Left lung (tissue), 10 donors: Measurements from ENCODE around the gene MYO1F. TPM values are rescaled to one million over a fixed set of nuclear protein-coding genes. Genes with fewer than 3 reads are reported as not detected.
"Not testable (repeated sequence)": the region's sequence is repeated elsewhere in the genome, so short reads cannot be mapped to it uniquely, and the experiment has no call there.

Experiments
- ATAC-seq: fragments of 200-7000 bp; cut with Tn5 transposase; one replicate; pipeline ENCODE4 v1.9.1; 2020; ENCODE audit warnings: moderate library complexity
- DNase-seq, 4 donors: peaks; one replicate each; pipeline ENCODE4 v3.0.0-alpha.2; 2013 to 2020
- H3K27ac ChIP-seq, 2 donors: fragments of 200-600 bp; sonication (generic) in 1 of 2; one replicate each; pipeline versions ENCODE4 v1.5.0 to v1.8.0; 2020 to 2021
- H3K27me3 ChIP-seq, 2 donors: fragments of 200-600 bp; sonication (generic) in 1 of 2; one replicate each; pipeline versions ENCODE4 v1.5.0 to v1.8.0; 2020 to 2021
- H3K36me3 ChIP-seq, 2 donors: fragments of 200-600 bp; sonication (generic) in 1 of 2; one replicate each; pipeline versions ENCODE4 v1.5.0 to v1.8.0; 2020 to 2021
- H3K4me1 ChIP-seq, 2 donors: fragments of 200-600 bp; one replicate each; pipeline ENCODE4 v1.8.0; 2021
- H3K4me3 ChIP-seq, 2 donors: fragments of 200-600 bp; sonication (generic) in 1 of 2; one replicate each; pipeline versions ENCODE4 v1.5.0 to v1.8.0; 2020 to 2021; ENCODE audit warnings: mild to moderate bottlenecking in 1 of 2
- H3K9me3 ChIP-seq, 2 donors: fragments of 200-600 bp; sonication (generic) in 1 of 2; one replicate each; pipeline versions ENCODE4 v1.5.0 to v1.8.0; 2020 to 2021
- CTCF ChIP-seq, 2 donors: fragments of 200-600 bp; sonication (generic) in 1 of 2; IDR thresholded peaks; one replicate each; pipeline versions ENCODE4 v1.5.0 to v1.8.0; 2021; ENCODE audit warnings: antibody characterized with exemption in 2 of 2
- intact Hi-C, 2 donors: fragments of 100-400 bp; cut with DNase I; formaldehyde crosslinking; loops; one replicate each; pipeline versions ENCODE4 v1.11.2 to v1.14.2; 2022
- polyA plus RNA-seq, 6 donors: library from polyadenylated mRNA; unstranded; fragments of 120-200 nt; gene quantifications; one replicate each; pipeline ENCODE4 v1.2.1, GENCODE V29; 2013; ENCODE audit not compliant: insufficient read length in 6 of 6
- total RNA-seq, 2 donors: library from RNA; stranded (reverse); fragmentation: NEBNext Ultra II Directional; extraction: Animal tissue kit (Norgen Biotek cat#: 25700); gene quantifications; one replicate each; pipeline ENCODE4 v1.2.1, GENCODE V29; 2021
- donor health status: DM: no; HTN: yes; CAD: no.
- donor health status: DM: no; HTN: no; CAD: no.

The MYO1F gene
- total and polyA plus RNA-seq, 8 donors: 11.3 to 161 (median 13.8) TPM

- Histone ChIP-seq H3K9me3 (no peaks in the 10 kb centered on the region), H3K27me3 (no peaks in the 10 kb centered on the region), H3K4me3 (no peak overlapping the region), H3K27ac (peak overlapping the region in 1 of 2 donors; percentile 78), H3K36me3 (peaks cover 0 to 30% of the 10 kb centered on the region in 2 donors), H3K4me1 (peaks cover 7 to 66% of the 10 kb centered on the region in 2 donors)
- intact Hi-C loops: no loop called here
- DNase-seq (no peak), ATAC-seq (no peak)
- no peak for TF ChIP-seq CTCF (IDR thresholded peaks at IDR 0.05)
These were observed 59.4 kb downstream of the MYO1F start for GRCh38 chr19:8517551-8518442.

GRCh38 chr19:8515317-8515716, 61.9 kb downstream of the MYO1F start:
- Histone ChIP-seq H3K27ac (peak overlapping the region in 1 of 2 donors; percentile 99), H3K9me3 (no peaks in the 10 kb centered on the region), H3K36me3 (peaks cover 0 to 17% of the 10 kb centered on the region in 2 donors), H3K4me1 (peaks cover 8 to 78% of the 10 kb centered on the region in 2 donors), H3K27me3 (no peaks in the 10 kb centered on the region), H3K4me3 (no peak overlapping the region)
- no peak for TF ChIP-seq CTCF (IDR thresholded peaks at IDR 0.05)
- no peak for ATAC-seq
- intact Hi-C loops: no loop called here
- no peak for DNase-seq

GRCh38 chr19:8514505-8515009, 62.7 kb downstream of the MYO1F start:
- DNase-seq, H3K9me3 ChIP-seq, H3K27me3 ChIP-seq, ATAC-seq, intact Hi-C loops: not testable (repeated sequence)
- Histone ChIP-seq H3K4me3 (peak overlapping the region; percentile 56 to 66), H3K4me1 (peaks cover 8 to 73% of the 10 kb centered on the region in 2 donors), H3K36me3 (peaks cover 0 to 14% of the 10 kb centered on the region in 2 donors), H3K27ac (peak overlapping the region; percentile 97 to 99)

GRCh38 chr19:8513687-8514504, 63.3 kb downstream of the MYO1F start, which contains the start of gene ZNF414:
TSS of gene ZNF414 (minus strand) at chr19:8514167. CDS start at chr19:8514046, 121 bp downstream.
- H3K36me3 ChIP-seq: peaks cover 0 to 14% of the 10 kb centered on the region in 2 donors

More at GRCh38 chr19:8513687-8514504, 63.3 kb downstream of the MYO1F start, which contains the start of gene ZNF414:
- Histone ChIP-seq H3K9me3 (no peaks in the 10 kb centered on the region), H3K4me3 (peak within 1 kb of the TSS; percentile 56 to 66), H3K4me1 (peaks cover 8 to 67% of the 10 kb centered on the region in 2 donors), H3K27me3 (no peaks in the 10 kb centered on the region), H3K27ac (peak within 1 kb of the TSS; percentile 97 to 99)
- no peak for TF ChIP-seq CTCF (IDR thresholded peaks at IDR 0.05)
- intact Hi-C loops: no loop called here
- peak; percentile 95 to 97 (median 96) for DNase-seq
- peak; percentile 92 for ATAC-seq
